Measurements from ENCODE around the gene DNMT3B. TPM values are rescaled to one million over a fixed set of nuclear protein-coding genes. Genes with fewer than 3 reads are reported as not detected.

DNMT3B gene
- total and polyA plus RNA-seq, 9 of the 15 experiments (the other 6 are each of a cell fraction or from before 2014, with no cell fraction given): 9.3 to 74.8 (median 49.1) TPM

DNA sequence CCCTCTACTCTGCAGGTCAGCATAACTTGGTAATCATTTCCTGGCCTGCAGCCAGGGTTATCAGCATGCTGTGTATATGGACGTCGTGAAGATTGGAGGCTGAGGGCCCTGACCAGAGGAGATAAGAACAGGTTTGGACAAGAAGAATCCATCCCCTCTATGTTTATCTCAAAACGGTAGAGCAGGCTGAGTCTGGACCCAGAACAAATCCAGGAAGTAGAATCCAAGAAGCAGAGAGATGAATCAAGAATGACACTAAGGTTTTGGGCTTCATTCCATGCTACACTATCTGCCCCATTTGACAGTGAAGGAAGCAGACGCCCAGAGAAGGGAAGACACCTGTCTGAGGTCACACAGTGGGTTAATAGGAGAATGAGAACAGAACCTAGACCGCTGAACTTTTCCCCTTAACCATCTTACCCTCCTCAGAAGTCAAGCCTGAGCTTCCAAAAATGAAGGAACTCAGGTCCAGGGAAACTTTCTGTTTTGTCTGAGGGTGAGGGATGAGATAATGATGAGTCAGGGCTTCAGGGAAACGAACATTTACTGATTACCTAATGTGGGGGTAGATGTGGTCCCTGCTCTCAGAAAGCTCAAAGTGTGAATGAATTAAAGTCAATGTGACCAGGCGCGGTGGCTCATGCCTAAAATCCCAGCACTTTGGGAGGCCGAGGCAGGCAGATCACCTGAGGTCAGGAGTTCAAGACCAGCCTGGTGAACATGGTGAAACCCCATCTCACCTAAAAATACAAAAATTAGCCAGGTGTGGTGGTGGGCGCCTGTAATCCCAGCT, 9.5 kb upstream of the DNMT3B start (continued):
- TF ChIP-seq TEAD1 (CRISPR knock-in tag; IDR thresholded peaks at IDR 0.05) (peak; percentile 62 to 92; a peak in 3 of 4 replicates), RBM34 (IDR thresholded peaks at IDR 0.05; ENCODE audit: borderline replicate concordance, insufficient read depth, low read length) (no peak), ZNF668 (CRISPR knock-in tag; IDR thresholded peaks at IDR 0.05) (no peak), MTA2 (IDR thresholded peaks at IDR 0.05; ENCODE audit: low read depth) (peak; percentile 97), XRCC4 (IDR thresholded peaks at IDR 0.05; ENCODE audit: extremely low read depth, insufficient read depth, insufficient read length) (no peak), ZNF282 (CRISPR knock-in tag; IDR thresholded peaks at IDR 0.05) (no peak), HDAC2 (IDR thresholded peaks at IDR 0.05) (peak; percentile 99), KLF16 (IDR thresholded peaks at IDR 0.05) (peak; percentile 99), JUNB (CRISPR knock-in tag; conservative IDR thresholded peaks at IDR 0.05) (no peak), ZSCAN32 (CRISPR knock-in tag; IDR thresholded peaks at IDR 0.05) (no peak), ZNF79 (CRISPR knock-in tag; IDR thresholded peaks at IDR 0.05; ENCODE audit: low read depth) (no peak), SIN3A (IDR thresholded peaks at IDR 0.05; ENCODE audit: borderline replicate concordance in 2 of 2, control insufficient read depth in 1 of 2, low read depth in 2 of 2, low read length in 2 of 2) (no peak), FIP1L1 (IDR thresholded peaks at IDR 0.05; ENCODE audit: low read depth, low read length, poor library complexity, severe bottlenecking) (no peak), CSDE1 (IDR thresholded peaks at IDR 0.05) (no peak), YY1 (IDR thresholded peaks at IDR 0.05; ENCODE audit: borderline replicate concordance in 1 of 3, control insufficient read depth in 1 of 3, extremely low read depth in 1 of 3, insufficient read depth in 3 of 3, insufficient read length in 1 of 3, insufficient replicate concordance in 2 of 3, low read depth in 1 of 3, low read length in 2 of 3) (no peak), NELFE (IDR thresholded peaks at IDR 0.05; ENCODE audit: insufficient read depth, insufficient read length) (no peak), SRSF3 (IDR thresholded peaks at IDR 0.05; ENCODE audit: insufficient read depth, low read length) (no peak), ZNF444 (CRISPR knock-in tag; IDR thresholded peaks at IDR 0.05) (no peak), MBD2 (IDR thresholded peaks at IDR 0.05; ENCODE audit: borderline replicate concordance, low read depth) (no peak; the same call in 1 of the 2 replicates)
- TF ChIP-seq, protein P1, sequence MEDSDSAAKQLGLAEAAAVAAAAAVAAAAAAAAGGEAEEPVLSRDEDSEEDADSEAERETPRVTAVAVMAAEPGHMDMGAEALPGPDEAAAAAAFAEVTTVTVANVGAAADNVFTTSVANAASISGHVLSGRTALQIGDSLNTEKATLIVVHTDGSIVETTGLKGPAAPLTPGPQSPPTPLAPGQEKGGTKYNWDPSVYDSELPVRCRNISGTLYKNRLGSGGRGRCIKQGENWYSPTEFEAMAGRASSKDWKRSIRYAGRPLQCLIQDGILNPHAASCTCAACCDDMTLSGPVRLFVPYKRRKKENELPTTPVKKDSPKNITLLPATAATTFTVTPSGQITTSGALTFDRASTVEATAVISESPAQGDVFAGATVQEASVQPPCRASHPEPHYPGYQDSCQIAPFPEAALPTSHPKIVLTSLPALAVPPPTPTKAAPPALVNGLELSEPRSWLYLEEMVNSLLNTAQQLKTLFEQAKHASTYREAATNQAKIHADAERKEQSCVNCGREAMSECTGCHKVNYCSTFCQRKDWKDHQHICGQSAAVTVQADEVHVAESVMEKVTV (CRISPR knock-in tag; IDR thresholded peaks at IDR 0.05): no peak
- TF ChIP-seq, protein P2, sequence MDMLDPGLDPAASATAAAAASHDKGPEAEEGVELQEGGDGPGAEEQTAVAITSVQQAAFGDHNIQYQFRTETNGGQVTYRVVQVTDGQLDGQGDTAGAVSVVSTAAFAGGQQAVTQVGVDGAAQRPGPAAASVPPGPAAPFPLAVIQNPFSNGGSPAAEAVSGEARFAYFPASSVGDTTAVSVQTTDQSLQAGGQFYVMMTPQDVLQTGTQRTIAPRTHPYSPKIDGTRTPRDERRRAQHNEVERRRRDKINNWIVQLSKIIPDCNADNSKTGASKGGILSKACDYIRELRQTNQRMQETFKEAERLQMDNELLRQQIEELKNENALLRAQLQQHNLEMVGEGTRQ (CRISPR knock-in tag; IDR thresholded peaks at IDR 0.05): no peak
- TF ChIP-seq, protein P3, sequence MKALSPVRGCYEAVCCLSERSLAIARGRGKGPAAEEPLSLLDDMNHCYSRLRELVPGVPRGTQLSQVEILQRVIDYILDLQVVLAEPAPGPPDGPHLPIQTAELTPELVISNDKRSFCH (CRISPR knock-in tag; IDR thresholded peaks at IDR 0.05): no peak
- TF ChIP-seq, protein P3 (tag; IDR thresholded peaks at IDR 0.05): peak; percentile 63
- TF ChIP-seq, protein P4, sequence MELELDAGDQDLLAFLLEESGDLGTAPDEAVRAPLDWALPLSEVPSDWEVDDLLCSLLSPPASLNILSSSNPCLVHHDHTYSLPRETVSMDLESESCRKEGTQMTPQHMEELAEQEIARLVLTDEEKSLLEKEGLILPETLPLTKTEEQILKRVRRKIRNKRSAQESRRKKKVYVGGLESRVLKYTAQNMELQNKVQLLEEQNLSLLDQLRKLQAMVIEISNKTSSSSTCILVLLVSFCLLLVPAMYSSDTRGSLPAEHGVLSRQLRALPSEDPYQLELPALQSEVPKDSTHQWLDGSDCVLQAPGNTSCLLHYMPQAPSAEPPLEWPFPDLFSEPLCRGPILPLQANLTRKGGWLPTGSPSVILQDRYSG (tag; conservative IDR thresholded peaks at IDR 0.05; ENCODE audit: low read depth): peak; percentile 78; the same call in 1 of the 2 replicates

All from K562 (cell line).